Raji (cell line): ENCODE measurements around the gene FTH1.

ENCODE experiments used
- POLR2A ChIP-seq: IDR thresholded peaks from 2 replicates; pipeline ENCODE4 v1.6.1; 2011; ENCODE audit warnings: low read depth, low read length, control low read depth; ENCODE audit not compliant: insufficient read depth

FTH1 gene

DNA sequence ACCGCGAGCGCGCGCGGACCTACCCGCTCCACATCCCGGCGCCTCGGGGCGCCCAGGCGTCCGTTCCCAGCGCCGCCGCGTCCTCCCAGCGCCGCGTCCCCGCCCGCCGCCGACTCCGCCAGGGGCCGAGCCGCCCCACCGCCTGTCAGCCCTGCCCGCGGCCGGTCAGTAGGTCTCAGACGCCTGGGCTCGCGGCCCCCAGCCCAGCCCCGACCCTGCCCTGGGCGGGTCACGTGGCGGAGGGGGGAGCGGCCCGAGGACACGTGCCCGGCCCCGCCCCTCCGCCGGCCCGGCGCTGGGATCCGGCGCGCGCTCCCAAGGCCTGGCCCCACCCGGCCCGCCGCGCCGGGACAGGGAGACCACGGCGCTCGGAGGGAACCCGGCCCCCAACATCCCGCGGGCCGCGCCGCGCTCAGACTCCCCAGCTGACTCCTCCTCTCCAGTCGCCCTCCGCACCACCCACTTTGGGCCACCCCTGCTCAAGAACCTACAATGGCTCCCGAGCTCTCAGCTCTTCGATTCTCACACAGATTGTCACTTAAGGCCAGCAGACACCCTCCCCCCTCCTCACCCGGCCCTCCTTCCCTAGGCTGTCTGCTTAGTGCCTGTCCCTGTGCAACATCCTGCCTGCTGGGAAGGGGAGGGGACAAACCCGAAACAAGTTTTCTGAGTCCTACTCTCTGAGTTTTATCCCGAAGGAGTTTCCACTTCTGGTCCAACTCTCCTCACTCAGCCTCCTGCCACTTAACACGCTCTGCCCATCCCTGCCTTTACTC, 49.9 kb downstream of the FTH1 start, which contains the start of gene RAB3IL1:
TSS of gene RAB3IL1 (minus strand) at position 233 of the 776 bp plus-strand sequence. CDS start at position 34, 199 bp downstream.
- no peak for TF ChIP-seq POLR2A

DNA sequence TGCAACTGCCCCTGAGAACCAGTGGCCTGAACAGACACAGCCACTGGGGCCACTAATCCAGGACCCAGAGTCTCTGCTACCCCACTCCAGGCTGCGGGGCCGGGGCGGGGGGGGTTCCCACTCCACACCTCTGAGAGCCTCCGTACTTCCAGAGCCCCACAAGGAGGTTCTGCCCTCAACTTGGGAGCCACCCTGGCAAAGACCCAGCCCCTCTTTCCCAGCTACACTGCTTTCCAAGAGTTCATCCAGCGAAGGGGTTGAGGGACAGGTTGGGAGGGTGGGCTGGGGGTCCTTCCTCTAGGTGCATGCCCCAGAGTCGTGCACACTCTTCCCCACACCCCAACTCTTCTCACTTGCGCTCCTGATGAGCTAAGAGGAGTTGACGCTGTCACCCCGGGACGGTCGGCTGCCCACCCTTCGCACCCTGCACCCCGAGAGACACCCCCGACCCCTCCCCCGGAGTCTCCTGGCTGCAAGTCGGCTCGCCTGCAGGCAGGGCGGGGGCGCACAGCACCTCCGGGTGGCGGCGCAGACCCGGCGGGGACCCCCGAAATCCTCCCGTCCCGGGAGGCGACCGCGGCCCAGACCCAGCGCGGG, 50.6 kb downstream of the FTH1 start:
- TF ChIP-seq POLR2A: no peak

DNA sequence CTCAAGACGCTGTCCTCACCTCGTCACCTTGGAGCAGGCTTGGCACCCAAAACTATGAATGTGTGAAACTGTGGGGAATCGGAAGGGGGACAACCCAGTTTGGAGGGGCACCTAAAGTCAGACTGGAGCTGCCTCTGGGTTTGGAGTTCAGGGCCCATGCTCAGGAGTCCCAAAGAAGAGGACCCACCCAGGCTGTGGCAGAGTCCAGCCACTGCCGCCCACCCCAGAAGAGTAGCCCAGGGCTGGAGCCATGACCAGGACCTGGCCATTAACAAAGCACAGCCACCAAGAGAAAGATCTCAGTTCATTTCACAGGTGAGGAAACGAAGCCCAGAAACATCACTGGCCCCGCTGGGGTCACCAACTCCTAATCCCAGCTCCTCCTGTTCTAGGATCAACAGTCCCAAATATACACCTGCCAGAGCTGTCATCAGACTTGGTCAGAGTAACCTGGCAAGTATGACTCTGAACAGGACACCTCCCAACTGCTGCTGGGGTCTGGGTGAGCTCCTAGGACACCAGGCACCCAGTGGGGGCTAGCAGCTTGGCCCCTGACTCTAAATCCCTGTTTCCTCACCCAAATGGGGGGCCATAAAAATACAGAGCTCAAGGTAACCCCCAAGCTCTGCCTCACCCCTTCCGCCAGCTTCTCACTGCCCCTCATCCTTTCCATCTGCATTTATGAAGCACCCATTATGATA, 52.8 kb downstream of the FTH1 start:
- TF ChIP-seq POLR2A: no peak
